Neuronal stem cell (in vitro differentiated cells): ENCODE measurements around the gene MARCHF11. TPM values are rescaled to one million over a fixed set of nuclear protein-coding genes. Genes with fewer than 3 reads are reported as not detected.

ENCODE experiments used
- DNase-seq: peaks from one replicate; pipeline ENCODE4 v3.0.0-alpha.2; 2013; ENCODE audit warnings: low spot score
- H2AFZ ChIP-seq: one replicate; pipeline ENCODE4 v1.6.1; 2013; ENCODE audit warnings: mild to moderate bottlenecking, low read length, inconsistent platforms
- H2AK5ac ChIP-seq: 2 replicates; pipeline ENCODE4 v1.6.1; 2013; ENCODE audit warnings: low read depth, mild to moderate bottlenecking, inconsistent platforms, low read length, moderate library complexity, mixed read lengths
- H2BK120ac ChIP-seq: 2 replicates; pipeline ENCODE4 v1.6.1; 2013; ENCODE audit warnings: low read depth, mild to moderate bottlenecking, inconsistent platforms, low read length, moderate library complexity, mixed read lengths
- H2BK12ac ChIP-seq: one replicate; pipeline ENCODE4 v1.6.1; 2013; ENCODE audit warnings: low read length, inconsistent platforms
- H2BK15ac ChIP-seq: 2 replicates; pipeline ENCODE4 v1.6.1; 2013; ENCODE audit warnings: mild to moderate bottlenecking, low read length, inconsistent platforms, mixed read lengths
- H2BK5ac ChIP-seq: one replicate; pipeline ENCODE4 v1.6.1; 2013; ENCODE audit warnings: inconsistent platforms, mild to moderate bottlenecking, low read length, moderate library complexity
- H3K14ac ChIP-seq: one replicate; pipeline ENCODE4 v1.6.1; 2013; ENCODE audit warnings: low read length, inconsistent platforms
- H3K18ac ChIP-seq: 2 replicates; pipeline ENCODE4 v1.6.1; 2013; ENCODE audit warnings: low read length, inconsistent platforms
- H3K23ac ChIP-seq: 2 replicates; pipeline ENCODE4 v1.6.1; 2013; ENCODE audit warnings: low read depth, mild to moderate bottlenecking, mixed read lengths, low read length, inconsistent platforms; ENCODE audit not compliant: poor library complexity
- H3K27ac ChIP-seq: replicated peaks from 3 replicates; pipeline ENCODE4 v1.5.1; 2013; ENCODE audit warnings: low read length, inconsistent platforms
- H3K27me3 ChIP-seq, 3 experiments: 2 replicates each; pipeline ENCODE4 v1.6.1; 2013; ENCODE audit warnings: low read length in 3 of 3, mild to moderate bottlenecking in 2 of 3, inconsistent platforms in 1 of 3, low read depth in 1 of 3, mixed read lengths in 1 of 3, moderate library complexity in 1 of 3; ENCODE audit not compliant: control insufficient read depth in 3 of 3, insufficient read depth in 3 of 3
- H3K36me3 ChIP-seq, 2 donors: replicated peaks in 1 of 2; 2 replicates each; pipeline ENCODE4 v1.6.1; 2013; ENCODE audit warnings: low read length in 2 of 2; ENCODE audit not compliant: control insufficient read depth in 2 of 2, insufficient read depth in 2 of 2
- H3K4ac ChIP-seq: 2 replicates; pipeline ENCODE4 v1.6.1; 2013; ENCODE audit warnings: inconsistent platforms, mild to moderate bottlenecking, low read length, moderate library complexity
- H3K4me1 ChIP-seq, 2 donors: 1 replicate in 1 of 2; 2 replicates in 1 of 2; pipeline ENCODE4 v1.6.1; 2013; ENCODE audit warnings: low read length in 2 of 2, low read depth in 1 of 2; ENCODE audit not compliant: control insufficient read depth in 2 of 2, insufficient read depth in 1 of 2
- H3K4me2 ChIP-seq: one replicate; pipeline ENCODE4 v1.6.1; 2013; ENCODE audit warnings: mild to moderate bottlenecking, low read length, inconsistent platforms; ENCODE audit not compliant: insufficient read depth, poor library complexity, severe bottlenecking
- H3K4me3 ChIP-seq, 2 donors: 2 replicates each; pipeline ENCODE4 v1.5.1; 2013; ENCODE audit warnings: low read length in 2 of 2, mild to moderate bottlenecking in 2 of 2, inconsistent platforms in 1 of 2, moderate library complexity in 1 of 2
- H3K79me1 ChIP-seq: one replicate; pipeline ENCODE4 v1.6.1; 2013; ENCODE audit warnings: low read depth, mild to moderate bottlenecking, inconsistent platforms, low read length, moderate library complexity
- H3K9ac ChIP-seq: one replicate; pipeline ENCODE4 v1.6.1; 2013; ENCODE audit warnings: mild to moderate bottlenecking, low read depth, low read length, inconsistent platforms; ENCODE audit not compliant: poor library complexity
- H3K9me3 ChIP-seq, 2 donors: replicated peaks in 1 of 2; 2 replicates each; pipeline versions ENCODE3 to v1.6.1; 2013; ENCODE audit warnings: low read length in 2 of 2, mild to moderate bottlenecking in 2 of 2, inconsistent platforms in 1 of 2, low read depth in 1 of 2, mixed read lengths in 1 of 2, moderate library complexity in 1 of 2; ENCODE audit not compliant: control insufficient read depth in 2 of 2, insufficient read depth in 1 of 2
- H4K8ac ChIP-seq: one replicate; pipeline ENCODE4 v1.6.1; 2013; ENCODE audit warnings: low read depth, mild to moderate bottlenecking, inconsistent platforms, low read length, moderate library complexity
- H4K91ac ChIP-seq: one replicate; pipeline ENCODE4 v1.6.1; 2013; ENCODE audit warnings: low read length, low read depth, mild to moderate bottlenecking, inconsistent platforms; ENCODE audit not compliant: poor library complexity
- WGBS, 2 donors: extraction: QIAGEN DNeasy Blood & Tissue Kit; methylation state at CpG; one replicate each; pipeline ENCODE4 v1.1.7; 2013; ENCODE audit warnings: missing lambda C conversion rate in 2 of 2, mixed read lengths in 1 of 2; ENCODE audit not compliant: insufficient read length in 2 of 2, insufficient replicate concordance in 1 of 2; ENCODE audit errors: extremely low coverage in 2 of 2; 5-methylcytosine and 5-hydroxymethylcytosine counted together
- polyA plus RNA-seq, 2 experiments: library from polyadenylated mRNA; stranded (reverse); fragments of 200-250 nt; gene quantifications; one replicate each; pipeline ENCODE4 v1.2.3, GENCODE V29; 2013

Gene MARCHF11
- polyA plus RNA-seq (2013, experiment 1 of 2): 0.20 TPM
- polyA plus RNA-seq (2013, experiment 2 of 2): 0.14 TPM

DNA sequence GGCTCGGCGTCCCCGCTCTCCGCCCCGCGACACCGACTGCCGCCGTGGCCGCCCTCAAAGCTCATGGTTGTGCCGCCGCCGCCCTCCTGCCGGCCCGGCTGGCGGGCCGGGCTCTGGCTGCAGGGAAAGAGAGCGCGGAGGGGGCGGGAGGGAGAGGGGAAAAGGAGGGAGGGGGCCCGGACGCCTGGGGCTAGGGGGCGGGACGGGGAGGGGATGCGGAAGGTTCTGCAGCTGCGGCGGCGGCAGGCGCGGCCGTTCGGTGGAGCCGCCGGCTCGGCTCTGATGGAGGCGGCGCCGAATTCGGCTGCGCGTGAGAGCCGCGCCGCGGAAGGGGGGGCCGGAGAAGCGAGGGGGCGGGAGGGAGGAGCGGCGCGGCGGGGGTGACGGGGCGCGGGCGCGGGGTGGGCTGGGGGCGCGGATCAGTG lies at the start of gene MARCHF11:
Gene MARCHF11 (minus strand): TSS at position 281 of the 425 bp plus-strand sequence. CDS start 216 bp downstream, at position 65.
- Histone ChIP-seq H3K4me3 (peak within 1 kb of the TSS; percentile 37 to 78), H3K79me1 (no peaks in the 10 kb centered on the region), H3K27ac (no peak within 1 kb of the TSS), H3K4ac (no peak within 1 kb of the TSS), H2BK5ac (no peak within 1 kb of the TSS), H3K23ac (peak within 1 kb of the TSS; percentile 55), H2BK15ac (no peak within 1 kb of the TSS), H4K91ac (no peak within 1 kb of the TSS), H3K36me3 (no peaks in the 10 kb centered on the region), H3K9me3 (no peaks in the 10 kb centered on the region), H2AFZ (peak within 1 kb of the TSS; percentile 87), H2BK120ac (no peak within 1 kb of the TSS), H4K8ac (no peak within 1 kb of the TSS), H2BK12ac (no peak within 1 kb of the TSS), H3K9ac (peak within 1 kb of the TSS; percentile 81), H3K18ac (no peak within 1 kb of the TSS), H3K27me3 (peaks cover 6 to 35% (median 31%) of the 10 kb centered on the region in 3 experiments), H3K14ac (peak within 1 kb of the TSS; percentile 21), H3K4me1 (no peaks in the 10 kb centered on the region), H2AK5ac (no peak within 1 kb of the TSS), H3K4me2 (peak within 1 kb of the TSS; percentile 92)
- no CpG with 5 or more reads among the region's 59 CpGs for WGBS, 2 donors
- DNase-seq: peak; percentile 30

DNA sequence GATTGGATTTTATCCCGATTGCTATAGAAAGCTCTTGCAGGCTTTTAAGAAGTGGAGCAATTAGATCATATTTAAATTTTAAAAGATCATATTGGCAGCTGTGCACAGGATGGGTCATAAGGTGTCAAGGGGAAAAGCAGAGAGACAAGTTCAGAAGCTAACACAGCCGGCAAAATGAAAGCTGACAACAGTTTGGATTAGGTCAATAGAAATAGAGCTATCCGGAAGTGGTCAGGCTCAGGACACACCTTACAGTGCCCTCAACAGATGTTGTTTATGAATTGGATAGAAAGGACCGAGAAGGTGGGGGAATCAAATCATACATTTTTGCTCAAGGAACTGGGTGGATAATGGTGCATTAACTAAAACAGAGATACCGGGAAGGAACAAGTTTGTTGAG lies 46.3 kb upstream of the MARCHF11 start:
- H3K79me1 ChIP-seq: no peaks in the 10 kb centered on the region
- WGBS, 2 donors: no CpG with 5 or more reads among the region's 5 CpGs
- H3K27me3 ChIP-seq: no peaks in the 10 kb centered on the region
- H2BK12ac ChIP-seq: no peak overlapping the region
- H3K4me2 ChIP-seq: no peak overlapping the region
- no peak for DNase-seq
- no peaks in the 10 kb centered on the region for H3K36me3 ChIP-seq
- H3K4ac ChIP-seq: no peak overlapping the region
- no peak overlapping the region for H3K9ac ChIP-seq
- no peak overlapping the region for H2BK120ac ChIP-seq
- no peak overlapping the region for H3K14ac ChIP-seq
- no peak overlapping the region for H2BK15ac ChIP-seq
- no peak overlapping the region for H3K27ac ChIP-seq
- no peaks in the 10 kb centered on the region for H3K9me3 ChIP-seq
- H3K23ac ChIP-seq: no peak overlapping the region
- H2BK5ac ChIP-seq: no peak overlapping the region
- H4K8ac ChIP-seq: no peak overlapping the region
- no peak overlapping the region for H2AK5ac ChIP-seq
- peaks cover 0 to 2% of the 10 kb centered on the region in 2 donors for H3K4me1 ChIP-seq
- H4K91ac ChIP-seq: no peak overlapping the region
- H2AFZ ChIP-seq: no peak overlapping the region
- H3K18ac ChIP-seq: no peak overlapping the region
- no peak overlapping the region for H3K4me3 ChIP-seq

- Histone ChIP-seq H2BK5ac (no peak overlapping the region), H2BK120ac (no peak overlapping the region), H3K4me2 (no peak overlapping the region), H3K4me1 (no peaks in the 10 kb centered on the region), H2AFZ (no peak overlapping the region), H3K18ac (no peak overlapping the region), H2BK15ac (no peak overlapping the region), H4K8ac (no peak overlapping the region), H3K36me3 (no peaks in the 10 kb centered on the region), H3K79me1 (no peaks in the 10 kb centered on the region), H3K14ac (no peak overlapping the region), H2BK12ac (no peak overlapping the region), H4K91ac (no peak overlapping the region), H2AK5ac (no peak overlapping the region), H3K27me3 (no peaks in the 10 kb centered on the region), H3K23ac (no peak overlapping the region), H3K9ac (no peak overlapping the region), H3K4me3 (no peak overlapping the region), H3K4ac (no peak overlapping the region), H3K9me3 (no peaks in the 10 kb centered on the region), H3K27ac (no peak overlapping the region)
- no peak for DNase-seq
- WGBS, 2 donors: no CpG with 5 or more reads among the region's 5 CpGs
Observed at GRCh38 chr5:16192311-16192710, 12.7 kb upstream of the MARCHF11 start.

GRCh38 chr5:16180789-16181082 lies 1.1 kb upstream of the MARCHF11 start:
- Histone ChIP-seq H3K23ac (no peak overlapping the region), H3K9me3 (no peaks in the 10 kb centered on the region), H3K4me1 (no peaks in the 10 kb centered on the region), H2BK15ac (no peak overlapping the region), H3K9ac (no peak overlapping the region), H4K91ac (no peak overlapping the region), H3K4ac (no peak overlapping the region), H2BK120ac (no peak overlapping the region), H2BK12ac (no peak overlapping the region), H2BK5ac (no peak overlapping the region), H3K27ac (no peak overlapping the region), H3K4me2 (no peak overlapping the region), H3K36me3 (no peaks in the 10 kb centered on the region), H3K4me3 (no peak overlapping the region), H2AK5ac (no peak overlapping the region), H3K79me1 (no peaks in the 10 kb centered on the region), H3K18ac (no peak overlapping the region), H3K14ac (no peak overlapping the region), H3K27me3 (peaks cover 6 to 35% (median 31%) of the 10 kb centered on the region in 3 experiments), H2AFZ (no peak overlapping the region), H4K8ac (no peak overlapping the region)
- no peak for DNase-seq
- no CpG with 5 or more reads among the region's 7 CpGs for WGBS, 2 donors
